GM18861 (cell line): ENCODE measurements around the gene PODXL2.
"Not testable (repeated sequence)": the region's sequence is repeated elsewhere in the genome, so short reads cannot be mapped to it uniquely, and the experiment has no call there.

Experiments used
- ATAC-seq: cut with Tn5 transposase; IDR thresholded peaks from one replicate; pipeline ENCODE4 v1.9.1; 2021; ENCODE audit not compliant: unreplicated experiment

Gene PODXL2

DNA sequence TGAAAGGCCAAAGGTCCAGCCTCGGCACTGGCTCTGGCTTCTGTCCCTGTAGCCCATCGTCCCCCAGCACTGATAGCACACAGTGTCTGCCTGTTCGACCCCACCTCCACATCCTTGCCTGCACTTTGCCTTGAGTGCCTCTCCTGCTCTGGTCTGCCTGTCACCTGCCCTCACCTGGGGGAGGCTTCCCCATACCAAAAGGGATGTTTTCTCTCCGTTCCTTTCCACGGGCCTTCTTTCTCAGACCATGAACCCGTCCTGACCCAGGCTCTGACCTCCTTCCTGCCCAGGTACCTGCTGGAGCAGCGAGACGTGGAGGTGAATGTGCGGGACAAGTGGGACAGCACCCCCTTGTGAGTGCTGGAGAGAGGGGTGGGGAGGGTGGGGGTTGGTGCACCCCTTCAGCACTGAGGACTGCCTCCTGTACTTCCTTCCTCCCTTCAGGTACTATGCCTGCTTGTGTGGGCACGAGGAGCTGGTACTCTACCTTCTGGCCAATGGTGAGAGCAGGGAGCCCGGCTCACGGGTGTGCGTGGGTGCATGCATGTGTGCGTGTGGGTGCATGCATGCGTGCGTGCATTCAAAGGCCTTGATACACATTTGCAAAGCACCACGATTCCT is 45.2 kb downstream of the PODXL2 start:
- no peak for ATAC-seq

- no peak for ATAC-seq
Measured at GRCh38 chr3:127674790-127675189, 45.8 kb downstream of the PODXL2 start.

- ATAC-seq: no peak
Measured at GRCh38 chr3:127675651-127676391, 46.8 kb downstream of the PODXL2 start.

DNA sequence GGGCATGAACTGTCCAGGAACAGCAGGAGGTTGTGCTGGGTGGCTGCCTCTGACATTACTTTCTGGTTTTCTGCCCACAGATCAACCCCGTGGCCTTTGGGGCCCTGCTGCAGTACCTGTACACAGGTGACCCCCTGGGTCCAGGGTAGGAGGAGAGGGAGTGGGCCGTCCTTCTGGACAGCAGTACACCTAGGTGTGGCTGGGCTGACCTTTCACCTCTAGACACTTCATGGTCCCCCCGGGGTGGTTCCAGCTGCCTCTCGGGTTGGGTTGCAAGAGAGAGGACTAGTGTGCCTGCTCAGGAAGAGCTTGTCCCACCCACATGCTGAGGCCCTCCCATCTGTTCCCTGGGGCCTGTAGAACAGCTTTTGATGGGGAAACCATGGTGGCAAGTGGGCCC is 47.5 kb downstream of the PODXL2 start:
- no peak for ATAC-seq

GRCh38 chr3:127676921-127677351 is 48.0 kb downstream of the PODXL2 start:
- ATAC-seq: no peak

DNA sequence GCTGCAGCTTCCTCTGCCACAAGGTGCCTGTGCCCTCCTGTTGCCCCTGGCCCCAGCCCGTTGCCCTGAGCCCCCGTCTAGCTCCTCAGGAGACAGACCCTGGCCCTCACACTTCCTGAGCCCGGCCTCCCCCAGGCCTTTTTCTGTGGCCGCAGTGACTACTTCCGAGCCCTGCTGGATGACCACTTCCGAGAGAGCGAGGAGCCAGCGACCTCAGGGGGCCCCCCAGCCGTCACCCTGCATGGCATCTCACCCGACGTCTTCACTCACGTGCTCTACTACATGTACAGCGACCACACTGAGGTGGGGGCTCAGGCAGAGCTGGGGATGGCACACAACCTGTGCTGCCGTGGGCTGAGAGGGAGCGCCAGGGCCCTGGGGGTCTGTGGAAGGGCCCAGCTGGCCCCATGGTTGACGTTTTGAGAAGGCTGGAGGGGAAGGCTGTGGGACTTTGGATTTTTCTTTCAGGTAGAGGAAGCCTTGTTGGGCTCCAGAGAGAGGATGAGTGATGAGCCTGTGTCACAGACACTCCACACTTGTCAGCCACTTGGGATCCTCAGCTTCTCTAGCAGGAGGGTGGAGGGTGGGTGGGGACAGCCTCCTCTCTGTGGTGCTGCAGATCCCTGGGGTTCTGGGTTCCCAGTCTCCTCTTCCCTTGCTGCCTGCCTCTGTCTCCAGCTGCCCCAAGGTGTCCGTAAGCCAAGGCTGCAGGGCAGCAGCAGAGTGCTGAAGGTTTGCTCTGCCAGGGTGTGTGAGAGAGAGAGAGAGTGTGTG is 48.7 kb downstream of the PODXL2 start:
- no peak for ATAC-seq

GRCh38 chr3:127678315-127678599 is 49.3 kb downstream of the PODXL2 start:
- ATAC-seq: no peak

DNA sequence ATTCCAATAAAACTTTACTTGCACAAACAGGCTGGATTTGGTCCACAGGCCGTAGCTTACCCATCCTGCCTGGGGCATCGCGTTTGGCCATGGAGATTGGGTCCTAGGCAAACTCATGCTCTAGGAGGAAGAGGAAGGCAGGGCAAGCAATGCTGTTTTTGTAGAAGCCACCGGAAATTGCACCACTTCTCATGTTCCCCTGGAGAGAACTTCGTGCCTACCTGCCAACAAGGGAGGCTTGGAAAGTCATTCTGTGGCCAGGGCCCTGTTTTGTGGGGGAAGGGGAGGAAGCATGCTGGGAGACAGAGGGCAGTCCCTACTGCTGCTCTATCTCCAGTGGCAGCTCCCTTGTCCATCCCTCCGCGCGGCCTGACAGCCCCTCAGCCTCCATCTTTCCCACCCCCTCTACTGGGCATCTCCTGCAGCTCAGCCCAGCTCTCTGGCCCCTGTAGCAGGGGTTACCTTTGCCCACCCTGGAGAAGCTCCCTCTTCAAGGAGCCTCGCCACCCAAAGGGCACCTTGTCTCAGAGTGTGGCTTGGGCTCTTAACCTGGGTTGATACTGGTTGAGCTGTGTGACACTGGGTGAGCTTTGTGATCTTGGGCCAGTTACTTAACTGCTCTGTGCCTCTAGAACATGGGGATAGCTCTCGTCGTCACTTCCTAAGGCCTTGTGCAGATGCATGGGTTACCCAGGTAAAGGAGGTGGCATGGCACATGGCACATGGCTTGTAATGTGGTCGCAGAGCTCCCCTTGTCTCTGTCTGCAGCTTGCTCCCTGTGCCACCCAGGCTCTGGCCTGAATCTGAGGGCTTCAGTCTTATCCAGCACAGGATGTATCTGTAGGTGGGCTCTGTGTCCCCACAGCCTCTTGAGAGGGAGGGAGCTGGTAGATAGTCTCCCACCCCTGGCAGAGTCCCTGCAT is 49.9 kb downstream of the PODXL2 start:
- ATAC-seq: no peak

GRCh38 chr3:127679534-127680145 is 50.7 kb downstream of the PODXL2 start:
- no peak for ATAC-seq

DNA sequence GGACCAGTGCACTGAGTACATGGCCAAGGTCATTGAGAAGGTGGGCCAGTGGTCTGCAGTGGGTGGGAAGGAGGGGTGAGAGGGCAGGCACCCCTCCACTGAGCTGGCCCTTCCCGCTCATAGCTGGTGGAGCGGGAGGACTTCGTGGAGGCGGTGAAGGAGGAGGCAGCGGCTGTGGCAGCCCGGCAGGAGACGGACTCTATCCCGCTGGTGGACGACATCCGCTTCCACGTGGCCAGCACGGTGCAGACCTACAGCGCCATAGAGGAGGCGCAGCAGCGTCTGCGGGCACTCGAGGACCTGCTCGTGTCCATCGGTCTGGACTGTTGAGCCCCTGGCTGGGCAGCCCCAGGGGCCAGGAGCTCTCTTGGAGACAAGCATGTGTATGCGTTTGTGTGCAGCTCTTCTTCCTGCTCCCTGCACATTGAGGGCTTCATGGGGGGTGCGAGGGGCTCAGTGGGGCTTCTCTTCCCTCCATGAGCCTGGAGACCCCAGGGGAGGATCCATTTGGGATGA is 51.2 kb downstream of the PODXL2 start:
- ATAC-seq: no peak

DNA sequence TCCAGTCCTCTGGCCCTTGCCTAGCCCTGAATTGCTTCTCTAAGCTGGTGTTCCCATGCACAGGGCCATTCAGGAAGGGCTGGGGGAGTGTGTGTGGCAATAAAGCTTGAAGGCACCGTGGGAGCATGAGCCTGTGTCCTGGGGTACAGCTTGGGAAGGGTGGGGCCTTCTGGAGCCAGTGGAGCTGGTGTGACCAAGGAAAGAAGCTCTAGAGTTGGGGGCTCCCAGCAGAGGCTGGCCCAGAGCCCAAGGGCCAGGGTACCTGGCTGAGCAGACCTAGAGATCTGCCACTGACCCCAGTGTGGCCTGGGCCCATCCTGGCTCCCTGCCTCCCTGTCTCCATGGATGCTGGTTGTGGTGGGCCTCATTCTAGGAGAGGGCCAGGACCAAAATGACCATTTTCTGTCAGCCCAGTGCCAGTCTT is 51.8 kb downstream of the PODXL2 start:
- ATAC-seq: no peak

GRCh38 chr3:127682175-127682554 is 53.2 kb downstream of the PODXL2 start:
- ATAC-seq: not testable (repeated sequence)

- ATAC-seq: no peak
Measured at GRCh38 chr3:127682561-127682960, 53.6 kb downstream of the PODXL2 start.

DNA sequence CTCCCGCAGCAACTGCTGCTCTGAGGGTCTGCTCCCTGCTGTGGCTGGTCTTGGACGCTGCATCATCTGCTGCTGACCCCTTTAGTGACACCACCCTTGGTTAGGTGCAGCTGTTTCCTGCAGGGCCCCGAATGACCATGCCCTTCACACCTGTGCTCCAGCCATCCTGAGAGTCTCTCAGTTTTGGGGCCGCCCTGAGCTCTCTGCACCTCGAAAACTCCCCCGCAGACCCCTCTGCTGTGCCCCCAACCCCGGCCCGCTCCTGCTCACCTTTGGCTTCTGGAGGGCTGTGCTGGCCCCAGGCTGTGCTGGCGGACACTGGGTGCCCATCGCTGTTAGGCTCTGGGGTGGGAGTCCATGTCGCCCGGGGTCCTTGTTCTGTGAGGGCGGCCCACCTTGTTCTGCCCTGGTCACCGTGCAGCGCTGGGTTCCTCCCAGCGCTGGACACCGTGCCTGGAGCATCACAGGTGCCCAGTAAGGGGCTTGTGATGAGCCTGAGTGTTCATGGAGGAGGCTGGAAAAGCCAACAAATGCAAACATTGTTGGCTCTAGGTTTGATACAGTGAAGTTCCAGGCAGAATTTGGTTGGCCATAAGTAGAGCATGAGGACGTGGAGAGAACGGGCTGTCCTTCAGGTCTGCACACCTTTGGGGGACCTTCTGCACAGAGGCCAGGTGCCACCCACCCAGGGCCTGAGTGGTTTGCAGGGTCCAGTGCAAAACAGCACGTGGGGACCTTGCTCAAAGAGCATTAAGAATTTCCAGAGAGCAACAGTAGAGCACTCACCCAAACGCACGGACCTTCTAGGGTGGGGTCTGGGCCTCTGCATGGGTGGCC is 56.1 kb downstream of the PODXL2 start:
- no peak for ATAC-seq

GRCh38 chr3:127685708-127686511 is 56.9 kb downstream of the PODXL2 start:
- no peak for ATAC-seq

GRCh38 chr3:127686512-127686894 is 57.5 kb downstream of the PODXL2 start:
- ATAC-seq: no peak

DNA sequence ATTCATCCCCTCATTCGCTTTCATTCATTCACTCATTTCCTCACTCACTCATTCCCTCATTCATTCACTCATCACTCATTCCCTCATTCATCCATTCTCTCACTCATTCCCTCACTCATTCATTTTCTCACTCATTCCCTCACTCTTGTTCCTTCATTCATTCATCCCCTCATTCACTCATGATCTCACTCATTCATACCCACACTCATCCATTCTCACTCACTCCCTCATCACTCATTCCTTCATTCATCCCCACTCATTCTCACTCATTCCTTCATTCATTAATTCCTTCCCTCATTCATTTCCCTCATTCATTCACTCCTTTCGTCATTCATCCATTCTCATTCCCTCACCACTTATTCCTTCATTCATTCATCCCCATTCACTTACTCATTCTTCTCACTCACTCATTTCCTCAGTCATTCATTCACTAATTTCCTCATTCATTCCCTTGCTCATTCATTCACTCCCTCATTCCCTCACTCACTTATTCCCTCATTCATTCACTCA is 58.3 kb downstream of the PODXL2 start:
- no peak for ATAC-seq

DNA sequence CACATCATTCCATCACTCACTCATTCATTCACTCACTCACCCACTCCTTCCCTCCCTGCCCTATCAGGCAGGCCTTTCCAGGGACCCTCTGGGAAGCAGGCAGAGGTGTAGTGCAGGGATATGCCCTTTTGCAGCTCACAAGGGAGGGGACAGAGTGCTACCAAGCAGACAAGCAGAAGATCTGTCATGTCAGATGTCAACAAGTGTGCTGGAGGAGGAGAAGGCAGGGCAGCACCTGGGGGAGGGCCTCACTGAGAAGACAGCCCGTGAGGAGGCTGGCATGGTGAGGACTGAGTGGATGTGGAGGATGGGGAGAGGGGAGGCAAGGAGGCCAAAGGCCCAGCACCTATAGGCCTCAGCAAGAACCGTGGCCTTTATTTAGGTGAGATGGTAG is 59.0 kb downstream of the PODXL2 start:
- ATAC-seq: no peak
